Lower lobe of right lung (tissue), 2 donors: ENCODE measurements around the gene ZNF77. TPM values are rescaled to one million over a fixed set of nuclear protein-coding genes. Genes with fewer than 3 reads are reported as not detected.

Experiments used
- ATAC-seq, 2 donors: fragments of 200-7000 bp; cut with Tn5 transposase; one replicate each; pipeline ENCODE4 v1.9.1; 2020 to 2022; ENCODE audit warnings: mild to moderate bottlenecking in 2 of 2, moderate library complexity in 2 of 2
- DNase-seq: peaks from one replicate; pipeline ENCODE4 v3.0.0-alpha.2; 2020
- H3K27ac ChIP-seq: fragments of 200-600 bp; one replicate; pipeline ENCODE4 v1.8.0; 2022
- H3K27me3 ChIP-seq: fragments of 200-600 bp; one replicate; pipeline ENCODE4 v1.8.0; 2022; ENCODE audit warnings: low read depth
- H3K36me3 ChIP-seq: fragments of 200-600 bp; one replicate; pipeline ENCODE4 v1.8.0; 2022; ENCODE audit warnings: mild to moderate bottlenecking
- H3K4me1 ChIP-seq: fragments of 200-600 bp; one replicate; pipeline ENCODE4 v1.8.0; 2022
- H3K4me3 ChIP-seq: fragments of 200-600 bp; one replicate; pipeline ENCODE4 v1.8.0; 2022; ENCODE audit warnings: mild to moderate bottlenecking
- H3K9me3 ChIP-seq: fragments of 200-600 bp; one replicate; pipeline ENCODE4 v1.8.0; 2022
- intact Hi-C: fragments of 100-400 bp; cut with DNase I; formaldehyde crosslinking; loops from one replicate; pipeline ENCODE4 v1.11.0; 2022
- total RNA-seq: library from RNA; stranded (reverse); fragmentation: NEBNext Ultra II Directional; extraction: Animal tissue kit (Norgen Biotek cat#: 25700); gene quantifications from one replicate; pipeline ENCODE4 v1.2.1, GENCODE V29; 2021
- TF ChIP-seq, protein P1 (sequence below): fragments of 200-600 bp; IDR thresholded peaks from one replicate; pipeline ENCODE4 v1.8.0; 2022; ENCODE audit warnings: antibody characterized with exemption, mild to moderate bottlenecking
- donor health status: DM: no; HTN: yes; CAD: no; lungs with severe emphysema.

Gene ZNF77
- total RNA-seq, 1 donor from 2014 or later = 5.3 TPM

DNA sequence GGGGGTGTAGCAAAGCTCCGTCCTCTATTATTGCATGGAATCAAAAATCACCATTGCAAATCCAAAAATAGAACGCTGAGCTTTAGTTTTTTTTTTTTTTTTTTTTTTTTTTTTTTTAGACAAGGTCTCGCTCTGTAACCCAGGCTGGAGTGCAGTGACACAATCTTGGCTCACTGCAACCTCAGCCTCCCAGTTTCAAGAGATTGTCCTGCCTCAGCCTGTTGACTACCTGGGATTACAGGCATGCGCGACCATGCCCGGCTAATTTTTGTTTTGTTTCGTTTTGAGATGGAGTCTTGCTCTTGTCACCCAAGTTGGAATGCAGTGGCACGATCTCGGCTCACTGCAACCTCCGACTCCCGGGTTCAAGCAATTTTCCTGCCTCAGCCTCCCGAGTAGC, 15.3 kb upstream of the ZNF77 start:
- no peak overlapping the region for H3K27ac ChIP-seq
- no peaks in the 10 kb centered on the region for H3K36me3 ChIP-seq
- intact Hi-C loops = no loop called here
- DNase-seq = no peak
- no peaks in the 10 kb centered on the region for H3K27me3 ChIP-seq
- no peak overlapping the region for H3K4me3 ChIP-seq
- TF ChIP-seq, protein P1, sequence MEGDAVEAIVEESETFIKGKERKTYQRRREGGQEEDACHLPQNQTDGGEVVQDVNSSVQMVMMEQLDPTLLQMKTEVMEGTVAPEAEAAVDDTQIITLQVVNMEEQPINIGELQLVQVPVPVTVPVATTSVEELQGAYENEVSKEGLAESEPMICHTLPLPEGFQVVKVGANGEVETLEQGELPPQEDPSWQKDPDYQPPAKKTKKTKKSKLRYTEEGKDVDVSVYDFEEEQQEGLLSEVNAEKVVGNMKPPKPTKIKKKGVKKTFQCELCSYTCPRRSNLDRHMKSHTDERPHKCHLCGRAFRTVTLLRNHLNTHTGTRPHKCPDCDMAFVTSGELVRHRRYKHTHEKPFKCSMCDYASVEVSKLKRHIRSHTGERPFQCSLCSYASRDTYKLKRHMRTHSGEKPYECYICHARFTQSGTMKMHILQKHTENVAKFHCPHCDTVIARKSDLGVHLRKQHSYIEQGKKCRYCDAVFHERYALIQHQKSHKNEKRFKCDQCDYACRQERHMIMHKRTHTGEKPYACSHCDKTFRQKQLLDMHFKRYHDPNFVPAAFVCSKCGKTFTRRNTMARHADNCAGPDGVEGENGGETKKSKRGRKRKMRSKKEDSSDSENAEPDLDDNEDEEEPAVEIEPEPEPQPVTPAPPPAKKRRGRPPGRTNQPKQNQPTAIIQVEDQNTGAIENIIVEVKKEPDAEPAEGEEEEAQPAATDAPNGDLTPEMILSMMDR = no peak
- no peak for ATAC-seq
- H3K4me1 ChIP-seq = peaks cover 6% of the 10 kb centered on the region
- H3K9me3 ChIP-seq = no peaks in the 10 kb centered on the region

DNA sequence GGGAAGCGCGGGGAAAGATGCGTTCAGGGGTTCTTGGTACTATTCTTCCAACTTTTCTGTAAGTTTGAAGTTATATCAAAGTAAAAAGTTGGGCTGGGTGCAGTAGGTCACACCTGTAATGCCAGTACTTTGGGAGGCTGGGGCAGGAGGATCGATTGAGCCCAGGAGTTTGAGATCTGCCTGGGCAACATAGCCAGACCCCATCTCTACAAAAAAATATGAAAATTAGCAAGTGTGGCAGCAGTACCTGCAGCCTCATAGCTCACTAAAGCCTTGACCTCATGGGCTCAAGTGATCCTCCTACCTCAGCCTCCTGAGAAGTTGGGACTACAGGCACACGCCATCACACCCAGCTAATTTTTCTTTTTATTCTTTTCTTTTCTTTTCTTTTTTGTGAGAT, 12.4 kb upstream of the ZNF77 start:
- H3K9me3 ChIP-seq = no peaks in the 10 kb centered on the region
- no peak for ATAC-seq
- peaks cover 1% of the 10 kb centered on the region for H3K4me1 ChIP-seq
- no peak overlapping the region for H3K27ac ChIP-seq
- intact Hi-C loops = no loop called here
- TF ChIP-seq, protein P1 = no peak
- no peaks in the 10 kb centered on the region for H3K27me3 ChIP-seq
- no peaks in the 10 kb centered on the region for H3K36me3 ChIP-seq
- DNase-seq = no peak
- no peak overlapping the region for H3K4me3 ChIP-seq

DNA sequence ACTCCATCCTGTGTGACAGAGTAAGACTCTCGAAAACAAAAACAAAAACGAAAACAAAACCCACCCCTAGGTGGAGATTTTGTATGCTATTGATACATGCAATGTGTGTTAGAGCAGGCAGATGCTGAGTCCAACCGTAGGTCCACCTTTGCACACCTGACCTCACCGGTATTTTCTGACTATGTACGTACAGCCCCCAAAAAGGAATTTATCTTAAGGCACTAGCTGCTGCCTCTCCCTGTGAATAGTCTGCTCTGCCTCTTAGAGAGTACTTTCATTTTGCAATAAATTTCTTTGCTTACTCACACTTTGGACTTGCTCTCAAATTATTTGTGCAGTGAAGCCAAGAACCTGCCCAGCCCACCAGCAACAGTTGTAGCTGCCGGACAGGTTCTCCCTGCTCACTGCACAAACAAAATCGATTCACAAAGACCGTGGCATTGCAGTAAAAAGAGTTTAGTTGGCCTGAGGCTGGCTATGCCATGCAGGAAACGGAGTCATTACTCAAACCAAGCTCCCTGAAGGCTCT, 8.2 kb upstream of the ZNF77 start:
- peaks cover 12% of the 10 kb centered on the region for H3K4me1 ChIP-seq
- intact Hi-C loops = no loop called here
- peak overlapping the region; percentile 82 for H3K27ac ChIP-seq
- no peaks in the 10 kb centered on the region for H3K36me3 ChIP-seq
- ATAC-seq (peak; percentile 41 to 43), DNase-seq (peak; percentile 71)
- no peaks in the 10 kb centered on the region for H3K27me3 ChIP-seq
- H3K4me3 ChIP-seq = peak overlapping the region; percentile 37
- TF ChIP-seq, protein P1 = no peak
- no peaks in the 10 kb centered on the region for H3K9me3 ChIP-seq

DNA sequence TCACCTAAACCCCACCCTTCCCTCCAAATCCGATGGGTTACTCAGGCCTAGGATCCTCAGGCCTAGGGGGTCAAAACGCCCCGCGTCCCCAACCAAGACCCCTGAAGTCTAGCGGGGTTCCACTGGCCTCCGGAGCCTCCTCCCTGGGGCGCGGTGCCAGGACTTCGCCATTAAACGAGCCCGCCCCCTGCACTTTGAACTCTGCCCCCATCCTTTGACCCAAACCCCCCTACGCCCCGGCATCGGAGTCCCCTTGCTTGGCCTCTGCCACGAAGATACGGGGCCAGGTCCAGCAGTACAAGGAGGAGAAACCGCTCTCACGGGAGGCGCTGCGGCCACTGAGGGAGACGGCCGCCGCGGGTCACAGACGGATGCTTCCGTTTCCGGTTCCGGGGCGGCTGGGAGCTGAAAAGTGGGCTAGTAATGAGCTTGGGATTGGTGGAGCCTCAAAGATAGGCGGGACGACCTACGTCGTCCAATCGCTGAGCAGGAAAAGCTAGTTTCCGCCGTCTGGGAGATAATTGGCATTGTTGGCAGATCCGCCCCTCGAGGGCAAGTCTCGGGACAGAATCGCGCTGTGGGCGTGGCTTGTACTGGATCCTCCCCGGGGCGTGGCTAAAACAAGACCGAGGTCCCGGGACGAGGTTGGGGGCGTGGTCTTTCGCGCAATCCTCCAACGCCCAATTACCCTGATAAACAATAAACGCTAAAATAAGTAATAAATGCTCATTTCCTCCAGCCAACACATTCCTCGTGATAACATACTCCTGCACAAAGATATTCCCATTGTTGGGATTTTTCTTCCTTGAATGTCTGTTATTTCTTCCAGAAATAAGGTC, 5.7 kb upstream of the ZNF77 start:
- no peaks in the 10 kb centered on the region for H3K27me3 ChIP-seq
- intact Hi-C loops = no loop called here
- TF ChIP-seq, protein P1 = no peak
- ATAC-seq = peak; percentile 96 to 97
- DNase-seq = peak; percentile 100
- H3K36me3 ChIP-seq = no peaks in the 10 kb centered on the region
- peak overlapping the region; percentile 92 for H3K27ac ChIP-seq
- H3K9me3 ChIP-seq = no peaks in the 10 kb centered on the region
- H3K4me1 ChIP-seq = peaks cover 15% of the 10 kb centered on the region
- peak overlapping the region; percentile 76 for H3K4me3 ChIP-seq

DNA sequence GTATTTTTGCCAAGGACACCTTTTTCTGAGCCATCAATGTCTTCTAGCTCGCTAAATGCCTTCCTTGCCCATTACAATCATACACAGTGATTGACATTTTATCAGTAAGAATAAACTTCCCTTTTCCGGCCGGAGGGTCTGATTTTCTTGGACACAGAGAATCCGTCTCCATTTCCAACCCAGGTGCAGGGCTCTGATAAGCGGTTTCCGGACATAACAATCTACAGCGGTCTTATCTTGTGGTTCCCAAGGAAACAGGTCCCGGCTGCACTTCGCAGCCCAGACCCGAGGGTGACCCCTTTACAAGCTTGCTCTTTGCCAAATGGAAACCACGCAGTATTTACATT, 5.1 kb upstream of the ZNF77 start:
- TF ChIP-seq, protein P1 = no peak
- Histone ChIP-seq H3K27ac (peak overlapping the region; percentile 92), H3K36me3 (no peaks in the 10 kb centered on the region), H3K27me3 (no peaks in the 10 kb centered on the region), H3K4me1 (peaks cover 17% of the 10 kb centered on the region), H3K4me3 (peak overlapping the region; percentile 76), H3K9me3 (no peaks in the 10 kb centered on the region)
- ATAC-seq (peak; percentile 15 to 17), DNase-seq (no peak)
- intact Hi-C loops = no loop called here
